ENCODE measurements around the gene AAMDC.

DNA sequence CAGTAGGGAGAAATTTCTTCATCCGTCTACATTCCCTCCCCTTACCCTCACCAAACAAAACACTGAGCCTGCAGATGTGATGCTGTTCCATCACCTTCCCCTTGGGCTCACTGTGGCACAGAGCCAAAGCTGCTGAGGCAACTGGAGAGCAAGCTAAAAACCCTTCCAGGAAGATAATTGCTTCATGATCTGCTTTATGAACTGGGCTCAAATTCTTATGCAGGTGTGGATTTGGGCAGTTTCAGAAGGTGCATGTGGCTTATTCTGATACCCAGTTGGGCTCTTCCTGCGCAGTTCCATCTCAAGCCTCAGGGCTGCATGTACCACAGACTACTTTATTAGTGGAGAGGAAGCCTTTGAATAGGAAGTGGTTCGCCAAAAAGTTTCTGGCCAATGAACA, 58.3 kb downstream of the AAMDC start:
- TF ChIP-seq, protein P1, sequence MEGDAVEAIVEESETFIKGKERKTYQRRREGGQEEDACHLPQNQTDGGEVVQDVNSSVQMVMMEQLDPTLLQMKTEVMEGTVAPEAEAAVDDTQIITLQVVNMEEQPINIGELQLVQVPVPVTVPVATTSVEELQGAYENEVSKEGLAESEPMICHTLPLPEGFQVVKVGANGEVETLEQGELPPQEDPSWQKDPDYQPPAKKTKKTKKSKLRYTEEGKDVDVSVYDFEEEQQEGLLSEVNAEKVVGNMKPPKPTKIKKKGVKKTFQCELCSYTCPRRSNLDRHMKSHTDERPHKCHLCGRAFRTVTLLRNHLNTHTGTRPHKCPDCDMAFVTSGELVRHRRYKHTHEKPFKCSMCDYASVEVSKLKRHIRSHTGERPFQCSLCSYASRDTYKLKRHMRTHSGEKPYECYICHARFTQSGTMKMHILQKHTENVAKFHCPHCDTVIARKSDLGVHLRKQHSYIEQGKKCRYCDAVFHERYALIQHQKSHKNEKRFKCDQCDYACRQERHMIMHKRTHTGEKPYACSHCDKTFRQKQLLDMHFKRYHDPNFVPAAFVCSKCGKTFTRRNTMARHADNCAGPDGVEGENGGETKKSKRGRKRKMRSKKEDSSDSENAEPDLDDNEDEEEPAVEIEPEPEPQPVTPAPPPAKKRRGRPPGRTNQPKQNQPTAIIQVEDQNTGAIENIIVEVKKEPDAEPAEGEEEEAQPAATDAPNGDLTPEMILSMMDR (IDR thresholded peaks at IDR 0.05) = no peak
- TF ChIP-seq EZH2 (IDR thresholded peaks at IDR 0.05; ENCODE audit: borderline replicate concordance, insufficient read depth, low read depth, low read length, poor library complexity, severe bottlenecking) = no peak
